Measurements from ENCODE around the gene KIF26A.

KIF26A gene

GRCh38 chr14:104156142-104156541, 17.8 kb downstream of the KIF26A start:
- DNase-seq (ENCODE audit: low read depth, low spot score), result no peak

GRCh38 chr14:104157016-104157928, 18.9 kb downstream of the KIF26A start:
- DNase-seq (ENCODE audit: low read depth, low spot score), result no peak

GRCh38 chr14:104158827-104159798, 20.7 kb downstream of the KIF26A start:
- DNase-seq (ENCODE audit: low read depth, low spot score), result no peak

GRCh38 chr14:104159990-104160389, 21.6 kb downstream of the KIF26A start:
- DNase-seq (ENCODE audit: low read depth, low spot score), result no peak

- DNase-seq (ENCODE audit: low read depth, low spot score), result no peak
Measured at GRCh38 chr14:104161602-104162367, 23.4 kb downstream of the KIF26A start.

- no peak for DNase-seq (ENCODE audit: low read depth, low spot score)
Measured at GRCh38 chr14:104162495-104162894, 24.1 kb downstream of the KIF26A start.

- no peak for DNase-seq (ENCODE audit: low read depth, low spot score)
Measured at GRCh38 chr14:104163541-104163940, 25.2 kb downstream of the KIF26A start.

- no peak for DNase-seq (ENCODE audit: low read depth, low spot score)
Measured at GRCh38 chr14:104164041-104164440, 25.7 kb downstream of the KIF26A start.

GRCh38 chr14:104164512-104164911, 26.1 kb downstream of the KIF26A start:
- no peak for DNase-seq (ENCODE audit: low read depth, low spot score)

GRCh38 chr14:104166698-104167097, 28.3 kb downstream of the KIF26A start:
- DNase-seq (ENCODE audit: low read depth, low spot score), result no peak

GRCh38 chr14:104168603-104169002, 30.2 kb downstream of the KIF26A start:
- DNase-seq (ENCODE audit: low read depth, low spot score), result no peak

- DNase-seq (ENCODE audit: low read depth, low spot score), result no peak
Measured at GRCh38 chr14:104169005-104169698, 30.8 kb downstream of the KIF26A start.

GRCh38 chr14:104169699-104170479, 31.5 kb downstream of the KIF26A start:
- no peak for DNase-seq (ENCODE audit: low read depth, low spot score)

GRCh38 chr14:104171029-104171697, 32.8 kb downstream of the KIF26A start:
- DNase-seq (ENCODE audit: low read depth, low spot score), result peak; percentile 48

GRCh38 chr14:104171895-104172294, 33.5 kb downstream of the KIF26A start:
- DNase-seq (ENCODE audit: low read depth, low spot score), result no peak

GRCh38 chr14:104172349-104172748, 34.0 kb downstream of the KIF26A start:
- no peak for DNase-seq (ENCODE audit: low read depth, low spot score)

- DNase-seq (ENCODE audit: low read depth, low spot score), result no peak
Measured at GRCh38 chr14:104172880-104173279, 34.5 kb downstream of the KIF26A start.

- no peak for DNase-seq (ENCODE audit: low read depth, low spot score)
Measured at GRCh38 chr14:104174051-104174450, 35.7 kb downstream of the KIF26A start.

GRCh38 chr14:104175041-104175440, 36.7 kb downstream of the KIF26A start:
- DNase-seq (ENCODE audit: low read depth, low spot score), result no peak

- no peak for DNase-seq (ENCODE audit: low read depth, low spot score)
Measured at GRCh38 chr14:104175811-104176210, 37.4 kb downstream of the KIF26A start.

All from iPS DF 19.7 (cell line).